Superior temporal gyrus (tissue), 1 donor: ENCODE measurements around the gene ZNF20.
"Not testable (repeated sequence)": the region's sequence is repeated elsewhere in the genome, so short reads cannot be mapped to it uniquely, and the experiment has no call there.

Experiments used
- DNase-seq: peaks from one replicate; pipeline ENCODE4 v3.0.0-alpha.2; 2016; ENCODE audit errors: extremely low spot score

Gene ZNF20

DNA sequence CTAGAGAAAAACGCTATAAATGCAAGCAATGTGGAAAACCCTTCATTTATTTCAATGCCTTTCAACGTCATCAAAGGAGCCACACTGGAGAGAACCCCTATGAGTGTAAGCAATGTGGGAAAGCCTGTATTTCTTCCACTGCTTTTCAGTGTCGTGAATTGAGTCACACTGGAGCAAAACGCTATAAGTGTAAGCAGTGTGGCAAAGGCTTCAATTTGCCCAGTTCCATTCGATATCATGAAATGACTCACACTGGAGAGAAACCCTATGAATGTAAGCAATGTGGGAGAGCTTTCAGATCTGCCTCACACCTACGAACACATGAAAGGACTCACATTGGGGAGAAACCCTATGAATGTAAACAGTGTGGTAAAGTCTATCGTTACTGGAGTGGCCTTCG lies 27.4 kb downstream of the ZNF20 start:
- no peak for DNase-seq

GRCh38 chr19:12111943-12112637 lies 28.1 kb downstream of the ZNF20 start:
- DNase-seq = no peak

DNA sequence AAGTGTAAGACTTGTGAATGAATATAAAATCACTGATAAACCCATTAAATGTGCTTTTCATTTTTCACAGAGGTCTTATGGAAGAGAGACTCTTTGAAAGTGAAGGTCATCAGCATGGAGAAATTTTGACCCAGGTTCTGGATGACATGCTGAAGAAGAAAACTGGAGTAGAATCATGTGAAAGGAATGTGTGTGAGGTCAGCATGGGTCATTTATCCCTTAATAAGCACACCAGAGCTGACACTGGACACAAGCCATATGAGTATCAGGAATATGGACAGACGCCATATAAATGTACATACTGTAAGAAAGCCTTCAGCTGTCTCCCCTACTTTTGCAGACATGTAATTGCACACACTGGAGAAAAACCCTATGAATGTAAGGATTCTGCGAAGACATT lies 29.0 kb downstream of the ZNF20 start:
- no peak for DNase-seq

GRCh38 chr19:12103909-12104308 lies 36.2 kb downstream of the ZNF20 start:
- DNase-seq = not testable (repeated sequence)

DNA sequence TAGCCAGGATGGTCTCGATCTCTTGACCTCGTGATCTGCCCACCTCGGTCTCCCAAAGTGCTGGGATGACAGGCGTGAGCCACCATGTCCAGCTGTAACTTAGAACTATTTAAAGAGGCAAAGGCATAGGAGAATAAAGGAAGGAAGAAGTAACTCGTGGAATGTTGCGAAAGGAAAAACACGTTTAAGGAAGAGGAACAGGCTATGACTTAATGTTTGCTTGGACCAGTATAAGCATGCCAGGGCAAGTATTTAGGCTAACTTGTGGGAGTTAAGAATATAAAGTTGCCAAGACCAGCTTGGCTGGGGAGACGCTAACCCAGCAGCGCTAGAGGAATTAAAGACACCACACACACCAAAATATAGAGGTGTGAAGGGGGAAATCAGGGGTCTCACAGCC lies 42.1 kb downstream of the ZNF20 start:
- DNase-seq = no peak

- DNase-seq = no peak
These were observed 44.9 kb downstream of the ZNF20 start for GRCh38 chr19:12095111-12095790.

- DNase-seq = no peak
These were observed 46.4 kb downstream of the ZNF20 start for GRCh38 chr19:12093777-12094176.

GRCh38 chr19:12092956-12093355 lies 47.2 kb downstream of the ZNF20 start:
- DNase-seq = no peak

DNA sequence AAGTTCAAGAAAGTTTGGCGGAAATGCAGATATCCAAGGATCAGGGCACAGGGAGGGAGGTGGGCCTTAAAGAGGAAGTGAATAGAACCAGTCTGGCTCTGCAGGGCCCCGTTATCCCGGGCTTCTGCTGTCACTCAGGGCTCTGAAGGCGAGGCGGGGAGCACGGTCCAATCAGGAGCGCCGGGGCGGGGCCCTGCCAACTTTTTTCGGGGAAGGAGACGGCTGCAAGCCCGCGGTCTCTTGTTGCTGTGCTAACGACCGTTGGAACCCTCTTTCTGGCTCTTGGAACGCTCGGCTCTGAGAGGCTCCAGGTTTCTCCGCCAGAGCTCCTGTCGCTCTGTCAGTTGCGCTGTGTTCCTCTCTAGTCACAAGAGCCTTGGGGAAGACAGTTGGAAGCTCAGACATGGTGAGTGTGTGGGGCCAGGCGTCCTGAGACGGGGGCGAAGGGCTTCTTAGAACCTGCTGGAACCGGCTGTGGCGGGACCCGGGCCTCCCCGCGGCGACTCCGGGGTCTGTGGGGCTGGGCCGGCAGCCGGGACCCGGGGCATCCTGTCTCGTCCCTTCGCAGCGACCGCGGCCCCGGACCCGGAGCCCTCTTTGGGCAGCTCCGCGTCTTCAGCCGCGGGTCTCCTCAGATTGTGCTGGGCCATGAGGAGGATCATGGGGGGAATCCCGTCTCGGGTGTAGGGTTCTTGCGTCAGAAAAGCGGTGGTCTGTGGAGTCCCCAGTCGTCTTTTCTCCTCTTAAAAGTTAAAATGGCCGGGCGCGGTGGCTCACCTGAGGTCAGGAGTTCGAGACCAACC lies 47.9 kb downstream of the ZNF20 start:
- DNase-seq = peak; percentile 51

DNA sequence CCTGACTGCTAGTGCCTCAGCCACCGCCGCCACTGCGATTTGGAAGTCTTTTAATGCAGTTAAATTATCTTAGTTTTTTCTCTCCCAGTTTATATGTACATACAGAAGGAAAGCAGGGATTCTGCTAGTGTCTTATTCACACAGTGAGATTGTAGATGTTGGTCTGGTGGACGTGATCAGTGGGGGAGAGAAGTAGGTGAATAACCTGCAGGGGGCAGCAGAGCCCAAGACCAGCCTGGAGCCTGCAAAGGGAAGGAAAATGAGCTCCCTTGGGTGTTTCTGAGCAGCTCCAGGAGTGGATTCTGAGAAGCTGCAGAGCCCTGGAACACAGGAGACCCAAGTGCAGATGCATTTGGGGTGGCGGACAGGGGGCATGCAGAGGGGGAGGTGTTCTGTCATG lies 49.3 kb downstream of the ZNF20 start:
- peak; percentile 73 for DNase-seq

DNA sequence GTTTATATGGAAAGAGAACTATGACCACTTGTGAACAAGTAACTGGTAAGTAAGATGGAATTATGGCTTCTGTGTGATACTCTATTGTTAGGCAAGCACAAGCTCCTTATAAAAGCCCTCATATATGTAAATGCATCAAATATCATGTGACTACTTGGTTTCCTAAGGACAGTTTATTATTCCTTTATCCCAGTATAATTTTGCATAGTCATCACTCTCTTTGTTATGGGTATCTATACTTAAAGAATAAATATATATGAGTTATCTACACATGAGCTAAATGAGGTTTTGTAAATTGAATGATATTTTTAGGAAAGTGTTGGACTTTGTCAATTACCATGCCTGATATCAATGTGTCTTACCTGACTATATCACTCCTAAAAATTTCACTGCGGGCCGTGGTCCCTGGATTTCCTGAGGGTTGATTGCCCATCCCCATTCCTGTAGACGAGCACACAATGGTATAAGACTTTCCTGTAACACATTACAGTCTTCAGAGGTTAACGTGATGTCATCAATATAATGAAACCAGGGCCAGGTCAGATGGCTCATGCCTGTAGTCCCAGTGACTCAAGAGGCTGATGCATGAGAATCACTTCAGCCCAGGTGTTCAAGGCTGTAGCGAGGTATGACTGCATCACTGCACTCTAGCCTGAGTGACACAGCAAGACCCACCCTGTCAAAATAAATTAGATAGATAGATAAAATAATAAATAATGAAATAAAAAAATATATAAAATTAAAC lies 54.9 kb downstream of the ZNF20 start:
- no peak for DNase-seq

- not testable (repeated sequence) for DNase-seq
These were observed 56.8 kb downstream of the ZNF20 start for GRCh38 chr19:12083336-12083735.
